ENCODE data around the gene LZTS2. TPM values are rescaled to one million over a fixed set of nuclear protein-coding genes. Genes with fewer than 3 reads are reported as not detected.
"Not testable (repeated sequence)": the region's sequence is repeated elsewhere in the genome, so short reads cannot be mapped to it uniquely, and the experiment has no call there.

LZTS2 gene
- total RNA-seq, 1 donor from 2014 or later = 63.6 TPM

DNA sequence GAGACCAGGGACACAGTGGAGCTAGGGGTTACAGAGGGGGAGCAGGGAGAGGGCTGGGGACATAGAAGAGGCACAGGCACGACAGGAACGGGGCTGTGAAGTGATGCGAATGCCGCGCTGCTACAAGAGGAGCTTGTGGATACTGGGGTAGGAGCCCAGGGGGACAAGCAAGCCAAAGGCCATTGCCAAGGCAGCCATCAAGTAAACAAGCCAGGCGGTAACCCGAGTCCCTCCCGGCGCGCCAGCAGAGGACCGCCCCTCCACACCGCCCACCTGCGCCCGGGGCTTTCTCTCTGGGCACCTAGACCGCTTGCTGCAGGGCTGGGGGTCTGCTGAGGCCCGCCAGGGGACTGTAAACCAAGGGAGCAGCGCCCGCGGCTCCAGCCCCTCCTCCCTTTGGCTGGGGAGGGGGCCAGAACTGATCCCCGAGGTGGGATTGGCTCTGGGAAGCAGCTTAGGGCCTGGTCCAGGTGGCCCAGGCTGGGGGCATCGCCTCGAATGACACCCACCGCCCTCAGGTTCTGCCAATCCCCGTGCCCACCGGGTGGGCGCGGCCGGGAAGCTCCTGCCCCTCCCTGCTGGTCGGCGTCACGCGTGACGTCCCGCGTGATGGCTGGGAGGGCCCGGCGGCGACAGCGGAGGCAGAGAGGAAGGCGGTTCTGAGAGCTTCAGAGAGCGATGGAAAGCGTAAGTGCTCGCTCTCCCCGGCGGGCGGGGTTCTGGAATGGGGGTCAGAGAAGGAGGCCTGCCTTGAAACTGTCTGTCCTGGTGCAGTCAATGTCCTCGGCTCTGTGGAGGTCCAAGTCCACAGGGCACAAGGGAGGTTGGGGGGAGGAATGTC is 32.4 kb downstream of the LZTS2 start:
- DNase-seq (ENCODE audit: low spot score) = peak; percentile 83

GRCh38 chr10:101032637-101033224 is 33.1 kb downstream of the LZTS2 start:
- peak; percentile 74 for DNase-seq (ENCODE audit: low spot score)

- DNase-seq (ENCODE audit: low spot score) = no peak
These were observed 33.7 kb downstream of the LZTS2 start for GRCh38 chr10:101033276-101033675.

DNA sequence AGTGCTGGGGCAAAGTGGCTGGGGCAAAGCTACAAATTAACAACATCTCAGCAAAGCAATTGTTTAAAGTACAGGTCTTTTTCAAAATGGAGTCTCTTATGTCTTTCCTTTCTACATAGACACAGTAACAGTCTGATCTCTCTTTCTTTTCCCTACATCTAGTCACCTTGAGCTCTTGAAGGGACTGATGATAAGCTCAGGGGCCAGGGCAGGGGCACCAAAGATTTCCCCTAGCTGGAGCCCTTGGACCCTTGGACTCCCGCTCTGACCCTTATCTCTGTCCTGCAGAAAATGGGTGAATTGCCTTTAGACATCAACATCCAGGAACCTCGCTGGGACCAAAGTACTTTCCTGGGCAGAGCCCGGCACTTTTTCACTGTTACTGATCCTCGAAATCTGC is 34.8 kb downstream of the LZTS2 start:
- not testable (repeated sequence) for DNase-seq (ENCODE audit: low spot score)

DNA sequence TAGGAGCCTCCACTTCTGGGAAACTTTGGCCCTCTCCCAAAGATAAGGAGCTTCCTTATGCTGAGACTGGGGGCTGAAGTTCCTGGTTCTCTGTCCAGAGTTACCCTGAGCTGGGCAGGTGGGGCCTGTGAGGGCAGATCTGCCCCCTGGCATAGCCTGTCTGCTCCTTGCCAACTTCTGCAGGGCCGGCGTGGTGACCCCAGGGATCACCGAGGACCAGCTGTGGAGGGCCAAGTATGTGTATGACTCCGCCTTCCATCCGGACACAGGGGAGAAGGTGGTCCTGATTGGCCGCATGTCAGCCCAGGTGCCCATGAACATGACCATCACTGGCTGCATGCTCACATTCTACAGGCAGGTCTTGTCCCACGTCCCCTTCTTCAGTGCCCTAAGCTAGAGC is 35.7 kb downstream of the LZTS2 start:
- DNase-seq (ENCODE audit: low spot score) = no peak

- no peak for DNase-seq (ENCODE audit: low spot score)
These were observed 36.5 kb downstream of the LZTS2 start for GRCh38 chr10:101035916-101036702.

DNA sequence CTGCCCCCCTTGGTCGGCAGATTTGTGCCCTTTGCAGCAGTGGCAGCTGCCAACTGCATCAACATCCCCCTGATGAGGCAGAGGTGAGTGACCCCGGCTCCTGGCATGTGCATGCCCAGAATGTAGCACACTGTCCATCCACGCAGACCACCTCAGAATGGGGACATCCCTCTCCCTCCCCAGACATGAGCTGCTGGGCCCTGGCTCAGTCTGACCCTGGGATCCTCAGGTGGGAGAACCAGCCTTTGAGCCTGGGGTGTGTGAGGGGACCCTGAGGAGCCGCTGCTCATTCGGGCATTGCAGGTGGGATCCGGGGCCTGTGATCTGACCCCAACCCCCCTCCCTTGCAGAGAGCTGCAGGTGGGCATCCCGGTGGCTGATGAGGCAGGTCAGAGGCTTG is 37.1 kb downstream of the LZTS2 start:
- no peak for DNase-seq (ENCODE audit: low spot score)

- DNase-seq (ENCODE audit: low spot score) = no peak
These were observed 38.9 kb downstream of the LZTS2 start for GRCh38 chr10:101038484-101038883.

- DNase-seq (ENCODE audit: low spot score) = no peak
These were observed 40.5 kb downstream of the LZTS2 start for GRCh38 chr10:101040061-101040460.

- no peak for DNase-seq (ENCODE audit: low spot score)
These were observed 41.2 kb downstream of the LZTS2 start for GRCh38 chr10:101040851-101041250.

- DNase-seq (ENCODE audit: low spot score) = peak; percentile 87
These were observed 41.7 kb downstream of the LZTS2 start for GRCh38 chr10:101041252-101041761.

DNA sequence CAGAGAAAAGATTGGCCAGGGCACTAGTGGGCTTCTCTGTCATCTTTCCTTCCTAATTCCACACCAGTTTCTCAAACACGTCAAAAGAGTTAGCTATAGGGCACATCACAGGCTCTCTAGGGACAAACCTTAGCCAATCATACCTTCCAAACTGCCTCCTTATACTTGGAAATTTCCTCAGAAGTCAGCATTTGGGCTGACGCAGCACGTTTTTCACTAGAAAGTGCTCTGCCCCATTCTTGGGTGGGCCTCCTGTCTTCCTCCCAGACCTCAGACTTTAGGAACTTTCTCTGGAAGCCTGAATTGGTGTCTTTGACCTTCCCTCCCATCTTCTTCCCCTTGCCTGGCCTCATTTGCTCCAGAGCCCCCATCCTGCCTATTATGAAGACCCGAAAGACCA is 42.5 kb downstream of the LZTS2 start:
- no peak for DNase-seq (ENCODE audit: low spot score)

DNA sequence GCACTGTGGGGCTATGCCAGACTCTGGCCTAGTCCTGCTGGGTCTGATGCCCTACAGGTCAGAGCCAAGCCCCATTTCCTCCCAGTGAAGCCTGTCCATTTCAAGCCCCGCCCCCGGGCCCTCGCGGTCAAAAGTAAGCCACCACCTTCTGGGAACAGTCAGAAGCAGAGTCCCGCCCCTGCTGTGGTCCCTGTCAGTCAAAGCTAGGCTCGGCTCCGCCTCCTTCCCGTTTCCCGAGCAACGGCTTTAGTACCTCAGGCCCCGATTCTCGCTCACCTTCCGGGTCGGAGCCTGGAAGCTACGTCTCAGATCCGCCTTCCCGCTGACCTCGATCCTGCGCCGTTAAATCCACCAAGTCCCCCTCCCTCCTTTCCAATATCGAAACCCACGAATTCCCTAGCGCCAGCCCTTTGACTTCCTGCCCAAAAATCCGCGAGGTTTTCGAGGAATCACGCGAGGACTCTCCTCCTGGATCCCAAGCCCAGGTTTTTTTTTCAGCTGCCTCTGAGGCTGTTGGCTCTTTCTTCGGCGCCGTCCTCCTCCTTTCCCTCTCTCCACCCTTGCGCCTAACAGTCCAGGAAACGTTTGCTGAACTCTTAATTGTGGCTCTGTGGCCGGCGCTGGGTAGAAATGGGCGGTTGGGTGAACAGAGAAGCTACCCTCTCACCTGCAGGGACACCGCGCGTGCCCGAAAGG is 43.2 kb downstream of the LZTS2 start:
- peak; percentile 96 for DNase-seq (ENCODE audit: low spot score)

DNA sequence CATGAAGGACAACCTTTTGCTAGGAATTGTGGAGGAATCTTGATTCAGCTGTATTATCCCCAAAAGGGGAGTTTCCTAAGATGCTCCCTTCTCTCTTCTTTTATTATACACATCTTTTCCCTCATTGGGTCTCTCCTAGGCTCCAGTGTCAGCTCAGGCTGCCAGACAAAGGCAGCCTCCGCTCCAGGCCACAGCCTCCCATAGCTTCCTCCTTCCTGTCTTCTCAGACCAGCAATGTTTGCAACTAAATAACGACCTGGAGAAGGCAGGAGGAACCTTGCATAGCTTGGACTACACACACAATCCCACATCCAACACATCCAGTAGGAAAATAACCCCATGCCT is 43.7 kb downstream of the LZTS2 start:
- DNase-seq (ENCODE audit: low spot score) = no peak

DNA sequence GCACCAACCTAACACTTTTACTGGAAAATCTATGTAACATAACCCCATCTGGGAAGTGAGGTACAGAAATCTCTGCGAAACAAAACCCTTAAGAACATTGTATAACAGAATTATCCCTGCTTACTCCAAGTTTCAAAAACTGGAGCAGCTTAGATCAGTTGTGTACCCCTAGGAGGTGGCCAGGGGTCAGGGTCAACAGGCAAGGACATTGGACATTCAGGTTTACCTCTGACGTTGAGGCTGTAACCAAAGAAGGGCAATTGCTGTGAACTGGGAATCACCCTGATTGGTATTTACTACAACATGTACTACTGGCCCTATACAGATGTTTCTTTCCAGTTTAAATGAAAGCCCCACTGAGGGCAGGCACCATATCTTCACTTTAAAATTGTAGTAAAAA is 44.5 kb downstream of the LZTS2 start:
- DNase-seq (ENCODE audit: low spot score) = no peak

GRCh38 chr10:101046332-101047238 is 47.0 kb downstream of the LZTS2 start:
- no peak for DNase-seq (ENCODE audit: low spot score)

DNA sequence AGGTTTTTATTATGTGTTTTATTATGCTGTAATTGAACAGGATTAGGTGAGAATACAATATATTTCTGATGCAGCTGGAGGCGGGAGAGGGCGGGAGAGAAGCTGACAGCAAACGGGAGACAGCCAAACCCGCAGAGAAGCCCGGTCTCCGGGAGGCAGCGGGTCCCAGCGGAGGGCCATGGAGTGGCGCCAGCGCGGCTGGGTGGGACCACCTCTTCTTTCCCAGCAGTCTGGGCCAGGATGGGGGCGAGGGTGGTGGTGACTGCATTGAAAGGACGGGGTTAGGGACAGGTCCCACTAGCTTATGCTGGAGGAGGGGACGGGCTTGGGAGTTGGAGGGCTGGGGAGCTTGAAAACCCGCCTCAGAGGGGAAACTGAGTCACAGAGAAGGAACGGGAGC is 47.7 kb downstream of the LZTS2 start:
- no peak for DNase-seq (ENCODE audit: low spot score)

DNA sequence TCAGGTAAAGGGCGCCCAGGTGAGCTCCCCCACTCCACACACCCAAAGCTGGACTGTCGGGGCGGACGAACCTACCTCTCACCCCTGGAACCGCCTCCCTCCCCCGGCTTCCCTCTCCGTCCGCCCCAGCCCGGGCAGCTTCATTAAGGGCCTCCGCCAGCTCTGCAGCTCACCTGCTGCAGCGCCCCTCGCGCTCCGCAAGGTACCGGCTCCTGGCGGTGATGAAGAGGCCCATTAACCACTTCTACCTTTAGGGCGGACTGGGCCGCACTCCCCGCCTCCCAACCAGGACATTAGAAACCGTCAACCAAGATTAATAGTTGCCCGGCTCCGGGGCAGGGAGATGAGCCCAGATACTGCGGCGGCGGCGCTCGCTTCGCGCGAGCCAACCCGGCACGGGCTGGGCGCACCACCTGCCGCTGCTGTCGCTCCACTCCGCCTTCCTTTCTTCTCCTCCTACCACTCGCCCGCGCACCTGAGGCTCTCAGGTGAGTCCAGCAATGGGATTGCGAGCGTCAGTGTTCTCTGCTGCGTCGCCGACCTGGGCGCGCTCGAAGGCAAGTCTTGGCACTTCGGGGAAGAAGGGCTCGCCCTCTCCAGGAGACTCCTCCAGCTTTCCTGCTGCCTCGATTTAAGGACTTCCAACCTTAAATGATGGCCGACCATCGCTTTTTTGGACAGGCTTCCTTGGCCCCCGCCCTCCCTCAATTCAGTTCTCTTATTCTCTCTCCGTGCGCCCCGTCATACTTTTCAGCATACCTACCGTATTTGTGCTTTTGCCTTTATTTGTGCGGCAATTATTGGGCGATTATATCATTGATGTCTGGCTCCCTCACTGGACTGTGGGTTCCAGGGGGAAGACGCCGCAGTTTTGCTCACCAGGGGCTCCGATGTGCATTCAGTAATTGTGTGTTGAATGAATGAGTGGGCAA is 48.6 kb downstream of the LZTS2 start:
- DNase-seq (ENCODE audit: low spot score) = no peak

- no peak for DNase-seq (ENCODE audit: low spot score)
These were observed 50.8 kb downstream of the LZTS2 start for GRCh38 chr10:101050208-101051069.

Measured in ureter (tissue), 1 donor.